B cell (primary cell): ENCODE measurements around the gene WDFY4.

ENCODE experiments used
- CTCF ChIP-seq: fragments of 200-600 bp; IDR thresholded peaks from one replicate; pipeline ENCODE4 v1.8.0; 2022; ENCODE audit warnings: antibody characterized with exemption, mild to moderate bottlenecking
- EZH2 ChIP-seq: IDR thresholded peaks from 2 replicates; pipeline ENCODE4 v1.6.1; 2012; ENCODE audit warnings: borderline replicate concordance, low read depth, mild to moderate bottlenecking, moderate library complexity, low read length; ENCODE audit not compliant: insufficient read depth, poor library complexity, severe bottlenecking

GRCh38 chr10:48811461-48811860 lies 126.8 kb downstream of the WDFY4 start:
- TF ChIP-seq CTCF (no peak), EZH2 (no peak)
